Activated CD4-positive, alpha-beta T cell treated with anti-CD3 and anti-CD28 coated beads for 36 hours (primary cell): ENCODE results near the gene ITGAE. TPM values are rescaled to one million over a fixed set of nuclear protein-coding genes. Genes with fewer than 3 reads are reported as not detected.
A peak's percentile ranks its signal among the peaks of the same experiment; 100 is the strongest.

Experiments
- ATAC-seq: fragments of 200-7000 bp; cut with Tn5 transposase; one replicate; pipeline ENCODE4 v1.10.0; 2021; ENCODE audit warnings: mild to moderate bottlenecking, moderate library complexity
- CTCF ChIA-PET: fragments of 350-600 bp; sonication (Branson Sonifier 250); formaldehyde crosslinking; loops from one replicate; lab custom pipeline; 2021; ENCODE audit warnings: antibody characterized with exemption; lab: Charles Lee
- POLR2A ChIA-PET: fragments of 350-600 bp; sonication (Branson Sonifier 250); formaldehyde crosslinking; loops from one replicate; lab custom pipeline; 2021; ENCODE audit warnings: antibody characterized with exemption, inconsistent platforms; lab: Charles Lee
- DNase-seq: peaks from one replicate; pipeline ENCODE4 v3.0.0-alpha.2; 2020
- H3K27ac Mint-ChIP-seq: one replicate; pipeline ENCODE4 v1.8.0; 2021; ENCODE audit warnings: mixed read lengths
- H3K27me3 Mint-ChIP-seq: one replicate; pipeline ENCODE4 v1.8.0; 2021; ENCODE audit warnings: mixed read lengths
- H3K36me3 Mint-ChIP-seq: one replicate; pipeline ENCODE4 v1.8.0; 2021; ENCODE audit warnings: low read depth, mixed read lengths
- H3K4me1 Mint-ChIP-seq: one replicate; pipeline ENCODE4 v1.8.0; 2021; ENCODE audit warnings: mixed read lengths
- H3K4me3 Mint-ChIP-seq: one replicate; pipeline ENCODE4 v1.8.0; 2021; ENCODE audit warnings: mild to moderate bottlenecking, moderate library complexity, mixed read lengths
- H3K9me3 Mint-ChIP-seq: one replicate; pipeline ENCODE4 v1.8.0; 2021; ENCODE audit warnings: low read depth, mixed read lengths
- intact Hi-C, 2 experiments: fragments of 100-400 bp; cut with DNase I in 1 of 2; cut with micrococcal nuclease in 1 of 2; formaldehyde crosslinking; loops; one replicate each; pipeline versions ENCODE4 v1.14.2 to v1.15.1; 2022 to 2024; cut with DNase I, micrococcal nuclease
- total RNA-seq, 2 experiments: library from RNA; stranded (reverse); gene quantifications; one replicate each; pipeline ENCODE4 v1.2.3, GENCODE V29; 2021

ITGAE gene
- total RNA-seq, 2 experiments from 2014 or later, result 20.9 to 41.1 TPM

- Mint-ChIP-seq H3K4me3 (peak overlapping the region; percentile 81), H3K27me3 (no peaks in the 10 kb centered on the region), H3K9me3 (no peaks in the 10 kb centered on the region), H3K36me3 (no peaks in the 10 kb centered on the region), H3K4me1 (peaks cover 15% of the 10 kb centered on the region), H3K27ac (peak overlapping the region; percentile 75)
- CTCF ChIA-PET, result interaction anchor here (0.6 to 2.0 kb wide), 10 partner anchors 8 to 135 kb away, joined by 3 to 10 read pairs (median 4); no protein-coding TSS in a partner anchor
- ATAC-seq, result peak; percentile 17
- intact Hi-C loops, result loop anchor here in 1 of 2 experiments (2.0 kb wide), 1 partner anchor 16 kb away; no protein-coding TSS in a partner anchor
- DNase-seq, result peak; percentile 33
- POLR2A ChIA-PET, result interaction anchor here (0.5 to 0.8 kb wide), 3 partner anchors 28 to 161 kb away, joined by 3 read pairs; no protein-coding TSS in a partner anchor
Measured at GRCh38 chr17:3695129-3695722, 105.8 kb downstream of the ITGAE start.

GRCh38 chr17:3693829-3694231, 107.2 kb downstream of the ITGAE start:
- ChIA-PET POLR2A (interaction anchor here (0.6 kb wide), 2 partner anchors 17 to 64 kb away, joined by 5 to 9 read pairs; no protein-coding TSS in a partner anchor), CTCF (interaction anchor here (0.6 to 2.0 kb wide), 4 partner anchors 11 to 134 kb away, joined by 3 to 6 read pairs (median 4); no protein-coding TSS in a partner anchor)
- peak overlapping the region; percentile 81 for H3K4me3 Mint-ChIP-seq
- H3K27ac Mint-ChIP-seq, result no peak overlapping the region
- ATAC-seq, result peak; percentile 31
- intact Hi-C loops, result loop anchor here (1.0 to 5.0 kb wide), 4 partner anchors 17 to 133 kb away; partner anchors contain the start of gene HASPIN (in 1 of the 2)
- no peaks in the 10 kb centered on the region for H3K9me3 Mint-ChIP-seq
- DNase-seq, result peak; percentile 69
- no peaks in the 10 kb centered on the region for H3K27me3 Mint-ChIP-seq
- peaks cover 15% of the 10 kb centered on the region for H3K4me1 Mint-ChIP-seq
- peaks cover 6% of the 10 kb centered on the region for H3K36me3 Mint-ChIP-seq

- intact Hi-C loops, result loop anchor here in 1 of 2 experiments (5.0 kb wide), 1 partner anchor 134 kb away; no protein-coding TSS in a partner anchor
- Mint-ChIP-seq H3K9me3 (no peaks in the 10 kb centered on the region), H3K4me1 (peaks cover 15% of the 10 kb centered on the region), H3K27me3 (no peaks in the 10 kb centered on the region), H3K27ac (no peak overlapping the region), H3K4me3 (peak overlapping the region; percentile 15), H3K36me3 (peaks cover 6% of the 10 kb centered on the region)
- DNase-seq, result no peak
- CTCF ChIA-PET, result interaction anchor here (0.5 to 0.7 kb wide), 3 partner anchors 11 to 145 kb away, joined by 3 read pairs; no protein-coding TSS in a partner anchor
- POLR2A ChIA-PET, result interaction anchor here (0.6 kb wide), 1 partner anchor 65 kb away, joined by 9 read pairs; no protein-coding TSS in a partner anchor
- ATAC-seq, result no peak
Measured at GRCh38 chr17:3693141-3693540, 107.8 kb downstream of the ITGAE start.

- peaks cover 15% of the 10 kb centered on the region for H3K4me1 Mint-ChIP-seq
- no peaks in the 10 kb centered on the region for H3K9me3 Mint-ChIP-seq
- ChIA-PET CTCF (interaction anchor here (0.7 kb wide), 1 partner anchor 146 kb away, joined by 3 read pairs; no protein-coding TSS in a partner anchor), POLR2A (interaction anchor here (0.6 kb wide), 1 partner anchor 26 kb away, joined by 9 read pairs; no protein-coding TSS in a partner anchor)
- intact Hi-C loops, result loop anchor here in 1 of 2 experiments (5.0 kb wide), 1 partner anchor 135 kb away; no protein-coding TSS in a partner anchor
- H3K36me3 Mint-ChIP-seq, result peaks cover 6% of the 10 kb centered on the region
- no peak overlapping the region for H3K27ac Mint-ChIP-seq
- ATAC-seq (no peak), DNase-seq (peak; percentile 35)
- H3K4me3 Mint-ChIP-seq, result no peak overlapping the region
- no peaks in the 10 kb centered on the region for H3K27me3 Mint-ChIP-seq
Measured at GRCh38 chr17:3692346-3692745, 108.6 kb downstream of the ITGAE start.

GRCh38 chr17:3691617-3692067, 109.3 kb downstream of the ITGAE start:
- Mint-ChIP-seq H3K4me3 (no peak overlapping the region), H3K4me1 (peaks cover 15% of the 10 kb centered on the region), H3K9me3 (no peaks in the 10 kb centered on the region), H3K27me3 (no peaks in the 10 kb centered on the region), H3K36me3 (peaks cover 6% of the 10 kb centered on the region), H3K27ac (no peak overlapping the region)
- intact Hi-C loops, result loop anchor here in 1 of 2 experiments (5.0 kb wide), 1 partner anchor 136 kb away; no protein-coding TSS in a partner anchor
- ChIA-PET CTCF (no interaction called here), POLR2A (interaction anchor here (0.6 kb wide), 1 partner anchor 25 kb away, joined by 9 read pairs; no protein-coding TSS in a partner anchor)
- ATAC-seq (no peak), DNase-seq (peak; percentile 33)

GRCh38 chr17:3690094-3690715, 110.8 kb downstream of the ITGAE start:
- no peak for DNase-seq
- Mint-ChIP-seq H3K4me3 (no peak overlapping the region), H3K36me3 (peaks cover 6% of the 10 kb centered on the region), H3K9me3 (no peaks in the 10 kb centered on the region), H3K27me3 (no peaks in the 10 kb centered on the region), H3K27ac (no peak overlapping the region), H3K4me1 (peaks cover 15% of the 10 kb centered on the region)
- POLR2A ChIA-PET, result no interaction called here
- CTCF ChIA-PET, result no interaction called here
- ATAC-seq, result no peak
- intact Hi-C loops, result loop anchor here in 1 of 2 experiments (5.0 kb wide), 1 partner anchor 137 kb away; no protein-coding TSS in a partner anchor

- peaks cover 8% of the 10 kb centered on the region for H3K36me3 Mint-ChIP-seq
- intact Hi-C loops, result loop anchor here in 1 of 2 experiments (5.0 kb wide), 1 partner anchor 138 kb away; no protein-coding TSS in a partner anchor
- H3K27ac Mint-ChIP-seq, result no peak overlapping the region
- no peaks in the 10 kb centered on the region for H3K27me3 Mint-ChIP-seq
- no peak overlapping the region for H3K4me3 Mint-ChIP-seq
- DNase-seq, result no peak
- no peak for ATAC-seq
- H3K4me1 Mint-ChIP-seq, result peaks cover 12% of the 10 kb centered on the region
- ChIA-PET POLR2A (no interaction called here), CTCF (interaction anchor here (0.7 kb wide), 1 partner anchor 987 kb away, joined by 3 read pairs; no protein-coding TSS in a partner anchor)
- H3K9me3 Mint-ChIP-seq, result no peaks in the 10 kb centered on the region
Measured at GRCh38 chr17:3689262-3690093, 111.5 kb downstream of the ITGAE start.

- Mint-ChIP-seq H3K27me3 (no peaks in the 10 kb centered on the region), H3K4me3 (no peak overlapping the region), H3K27ac (no peak overlapping the region), H3K36me3 (peaks cover 8% of the 10 kb centered on the region), H3K4me1 (peaks cover 6% of the 10 kb centered on the region), H3K9me3 (no peaks in the 10 kb centered on the region)
- ATAC-seq, result no peak
- DNase-seq, result no peak
- POLR2A ChIA-PET, result no interaction called here
- intact Hi-C loops, result no loop called here
- CTCF ChIA-PET, result interaction anchor here (0.7 kb wide), 1 partner anchor 986 kb away, joined by 3 read pairs; no protein-coding TSS in a partner anchor
Measured at GRCh38 chr17:3688852-3689261, 112.1 kb downstream of the ITGAE start.

GRCh38 chr17:3688027-3688553, 112.9 kb downstream of the ITGAE start:
- no peak for DNase-seq
- ATAC-seq, result no peak
- H3K36me3 Mint-ChIP-seq, result peaks cover 9% of the 10 kb centered on the region
- peaks cover 4% of the 10 kb centered on the region for H3K4me1 Mint-ChIP-seq
- ChIA-PET CTCF (no interaction called here), POLR2A (no interaction called here)
- no peaks in the 10 kb centered on the region for H3K27me3 Mint-ChIP-seq
- H3K27ac Mint-ChIP-seq, result no peak overlapping the region
- intact Hi-C loops, result no loop called here
- H3K9me3 Mint-ChIP-seq, result no peaks in the 10 kb centered on the region
- no peak overlapping the region for H3K4me3 Mint-ChIP-seq

- DNase-seq, result no peak
- H3K27me3 Mint-ChIP-seq, result no peaks in the 10 kb centered on the region
- ATAC-seq, result no peak
- no peak overlapping the region for H3K4me3 Mint-ChIP-seq
- H3K9me3 Mint-ChIP-seq, result no peaks in the 10 kb centered on the region
- peaks cover 14% of the 10 kb centered on the region for H3K36me3 Mint-ChIP-seq
- intact Hi-C loops, result no loop called here
- H3K4me1 Mint-ChIP-seq, result peaks cover 10% of the 10 kb centered on the region
- CTCF ChIA-PET, result no interaction called here
- no peak overlapping the region for H3K27ac Mint-ChIP-seq
- POLR2A ChIA-PET, result no interaction called here
Measured at GRCh38 chr17:3685174-3685573, 115.8 kb downstream of the ITGAE start.
